SU-DHL-6 (cell line): ENCODE data around the gene SPINDOC.

Source experiments
- H2AFZ ChIP-seq: fragments of 200-600 bp; sonication (generic); 2 replicates; pipeline ENCODE4 v1.6.1; 2014; ENCODE audit warnings: low read depth, mild to moderate bottlenecking, moderate library complexity, mixed read lengths, antibody characterized with exemption, low read length; ENCODE audit not compliant: severe bottlenecking
- H3F3A ChIP-seq: fragments of 200-600 bp; shearing (Covaris generic); 2 replicates; pipeline ENCODE4 v1.6.0; 2016; ENCODE audit warnings: antibody characterized with exemption, mild to moderate bottlenecking; ENCODE audit not compliant: insufficient read depth
- H3K27ac ChIP-seq: fragments of 200-600 bp; sonication (generic); 2 replicates; pipeline ENCODE4 v1.5.1; 2016; ENCODE audit warnings: low read depth, mild to moderate bottlenecking, low read length, moderate library complexity, mixed read lengths
- H3K27me3 ChIP-seq: fragments of 200-600 bp; sonication (generic), shearing (Covaris generic); 2 replicates; pipeline ENCODE4 v1.6.0; 2014; ENCODE audit warnings: mild to moderate bottlenecking, low read length
- H3K36me3 ChIP-seq: fragments of 200-600 bp; sonication (generic); 2 replicates; pipeline ENCODE4 v1.6.1; 2014; ENCODE audit warnings: mild to moderate bottlenecking, low read length, mixed read lengths
- H3K4me2 ChIP-seq: fragments of 300-600, 200-600 bp; shearing (Covaris generic), sonication (generic); 2 replicates; pipeline ENCODE4 v1.6.0; 2014; ENCODE audit warnings: low read length, low read depth, mild to moderate bottlenecking; ENCODE audit not compliant: poor library complexity, severe bottlenecking
- H3K4me3 ChIP-seq: fragments of 200-600 bp; sonication (generic); 2 replicates; pipeline ENCODE4 v1.5.1; 2014; ENCODE audit warnings: antibody characterized with exemption, low read length, mild to moderate bottlenecking, mixed read lengths; ENCODE audit not compliant: insufficient read depth, poor library complexity, severe bottlenecking
- H3K79me2 ChIP-seq: fragments of 200-600 bp; sonication (generic); 2 replicates; pipeline ENCODE4 v1.6.1; 2014; ENCODE audit warnings: mild to moderate bottlenecking, low read length, moderate library complexity; ENCODE audit not compliant: insufficient read depth
- H3K9ac ChIP-seq: fragments of 200-600 bp; sonication (generic); 2 replicates; pipeline ENCODE4 v1.7.0; 2014; ENCODE audit warnings: mild to moderate bottlenecking, low read length
- H3K9me2 ChIP-seq: fragments of 200-600 bp; sonication (generic); replicated peaks from 2 replicates; pipeline ENCODE4 v1.6.1; 2014; ENCODE audit warnings: low read length; ENCODE audit not compliant: insufficient read depth
- H3K9me3 ChIP-seq: fragments of 200-600 bp; sonication (generic); 2 replicates; pipeline ENCODE4 v1.6.1; 2014; ENCODE audit warnings: low read length, mixed read lengths; ENCODE audit not compliant: insufficient read depth
- H4K20me1 ChIP-seq: fragments of 200-600 bp; sonication (generic); 2 replicates; pipeline ENCODE4 v1.6.1; 2014; ENCODE audit warnings: low read depth, mild to moderate bottlenecking, antibody characterized with exemption, low read length, moderate library complexity, mixed read lengths
- CTCF ChIP-seq: fragments of 200-600 bp; sonication (generic); IDR thresholded peaks from one replicate; pipeline ENCODE4 v1.5.1; 2017; ENCODE audit warnings: antibody characterized with exemption, mild to moderate bottlenecking, low read length, moderate library complexity; ENCODE audit not compliant: insufficient read depth, poor library complexity, severe bottlenecking
- EZH2phosphoT487 ChIP-seq: fragments of 200-600 bp; sonication (generic), shearing (Covaris generic); conservative IDR thresholded peaks from 2 replicates; pipeline ENCODE4 v1.6.1; 2018; ENCODE audit warnings: mild to moderate bottlenecking, antibody characterized with exemption, low read length, moderate library complexity, mixed read lengths

Gene SPINDOC

DNA sequence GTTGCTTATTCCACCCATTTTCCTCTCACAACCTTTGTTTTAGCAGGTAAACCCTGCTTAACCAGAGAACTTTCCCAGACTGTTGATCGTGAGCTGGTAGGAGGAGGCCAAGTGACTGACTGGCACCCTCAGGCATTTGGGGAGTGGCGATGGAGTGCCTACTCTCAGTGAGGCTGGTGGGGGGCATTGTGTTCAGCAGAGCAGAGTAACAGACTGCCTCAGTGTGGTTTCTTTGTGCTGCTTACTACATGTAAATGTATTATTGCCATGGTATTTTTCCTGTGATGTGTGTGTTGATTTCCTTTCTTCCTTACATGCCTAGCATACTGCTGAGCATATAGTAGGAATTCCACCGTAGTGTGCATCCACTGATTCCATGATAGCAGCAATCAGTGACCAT, 28.3 kb downstream of the SPINDOC start:
- Histone ChIP-seq H3K4me2 (peak overlapping the region; percentile 83), H2AFZ (no peak overlapping the region), H3K9ac (peak overlapping the region; percentile 96), H4K20me1 (peaks cover 4% of the 10 kb centered on the region; the same call in 1 of the 2 replicates), H3F3A (no peaks in the 10 kb centered on the region), H3K79me2 (peaks cover 71% of the 10 kb centered on the region), H3K9me2 (no peaks in the 10 kb centered on the region), H3K27me3 (no peaks in the 10 kb centered on the region), H3K27ac (no peak overlapping the region), H3K36me3 (no peaks in the 10 kb centered on the region), H3K4me3 (peak overlapping the region; percentile 89), H3K9me3 (no peaks in the 10 kb centered on the region)
- no peak for TF ChIP-seq CTCF
- no peak for TF ChIP-seq EZH2phosphoT487

DNA sequence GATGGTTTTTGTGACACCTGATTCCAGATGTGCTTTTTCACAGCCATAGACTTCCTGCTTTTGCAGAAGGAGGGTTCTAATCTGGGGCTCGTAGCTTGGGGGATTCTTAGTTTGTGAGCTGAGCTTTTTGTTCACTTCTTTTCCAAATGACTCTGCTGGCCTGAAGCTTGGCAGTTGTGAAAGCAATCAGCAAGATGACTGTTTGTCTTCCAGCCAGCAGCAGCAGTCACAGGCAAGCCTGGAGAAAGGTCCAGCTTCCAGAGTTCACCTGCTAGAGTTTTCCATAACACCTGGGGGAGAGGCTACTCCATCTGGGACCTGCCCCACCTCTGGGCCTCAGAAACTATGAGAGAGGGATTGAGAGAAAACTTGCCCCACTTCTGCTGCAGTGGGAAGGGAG, 29.8 kb downstream of the SPINDOC start:
- no peak overlapping the region for H3K4me2 ChIP-seq
- H4K20me1 ChIP-seq, result peaks cover 4% of the 10 kb centered on the region; the same call in 1 of the 2 replicates
- H3F3A ChIP-seq, result no peaks in the 10 kb centered on the region

DNA sequence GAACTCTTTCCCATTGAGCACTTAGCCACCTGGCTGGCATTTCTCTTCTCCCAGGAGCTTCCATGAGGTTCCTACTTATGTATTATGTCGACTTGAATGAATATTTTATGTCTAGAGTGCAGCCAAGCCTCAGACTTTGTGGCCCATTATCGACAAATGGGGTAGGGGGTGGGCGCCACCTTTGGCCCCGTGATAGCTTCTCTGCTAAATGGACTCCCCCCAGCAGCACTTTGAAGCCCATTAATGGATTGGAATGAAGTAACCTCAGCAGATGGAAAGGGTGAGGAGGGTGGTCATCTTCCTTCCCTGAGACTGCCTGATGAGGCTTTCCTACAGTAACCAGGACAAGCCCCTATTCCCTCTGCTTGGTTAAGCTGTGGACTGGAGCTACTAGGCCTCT, 31.6 kb downstream of the SPINDOC start:
- no peak overlapping the region for H2AFZ ChIP-seq
- H3K9ac ChIP-seq, result no peak overlapping the region
- H3K27ac ChIP-seq, result no peak overlapping the region
- H3K4me2 ChIP-seq, result no peak overlapping the region
- H3K36me3 ChIP-seq, result no peaks in the 10 kb centered on the region
- no peaks in the 10 kb centered on the region for H3K9me2 ChIP-seq
- no peaks in the 10 kb centered on the region for H3K9me3 ChIP-seq
- H3K4me3 ChIP-seq, result no peak overlapping the region
- TF ChIP-seq EZH2phosphoT487 (no peak), CTCF (no peak)
- no peaks in the 10 kb centered on the region for H3K27me3 ChIP-seq
- H3F3A ChIP-seq, result no peaks in the 10 kb centered on the region
- H4K20me1 ChIP-seq, result peaks cover 8% of the 10 kb centered on the region; the same call in 1 of the 2 replicates
- peaks cover 93% of the 10 kb centered on the region for H3K79me2 ChIP-seq

More for the DNA sequence above, 29.8 kb downstream of the SPINDOC start:
- H3K9ac ChIP-seq, result no peak overlapping the region
- H3K9me2 ChIP-seq, result no peaks in the 10 kb centered on the region
- H3K27ac ChIP-seq, result no peak overlapping the region
- H3K4me3 ChIP-seq, result no peak overlapping the region
- TF ChIP-seq EZH2phosphoT487, result no peak
- no peak for TF ChIP-seq CTCF
- H3K36me3 ChIP-seq, result no peaks in the 10 kb centered on the region
- H3K9me3 ChIP-seq, result no peaks in the 10 kb centered on the region
- H3K27me3 ChIP-seq, result no peaks in the 10 kb centered on the region
- peaks cover 84% of the 10 kb centered on the region for H3K79me2 ChIP-seq
- no peak overlapping the region for H2AFZ ChIP-seq
